H1 (cell line): ENCODE measurements around the gene SLC43A3. TPM values are rescaled to one million over a fixed set of nuclear protein-coding genes. Genes with fewer than 3 reads are reported as not detected.

Source experiments
- polyA plus RNA-seq, 7 experiments: library from polyadenylated mRNA; depleted of rRNA in 3 of 7; stranded (reverse) in 5 of 7; unstranded in 2 of 7; fragments of >200 nt in 5 of 7; fragments of 200-250 nt in 2 of 7; gene quantifications; 1 replicate in 5 of 7; 2 replicates in 1 of 7; 4 replicates in 1 of 7; pipeline versions ENCODE4 v1.2.1 to v1.2.3, GENCODE V29; 2011 to 2013; ENCODE audit warnings: missing spikeins in 2 of 7, mixed read lengths in 2 of 7
- small RNA-seq: library from polyadenylated mRNA; stranded (forward); fragments of <200 nt; extraction: miRNeasy Mini kit (QIAGEN cat#:217004); gene quantifications from one replicate; pipeline ENCODE3, GENCODE V24; 2013; ENCODE audit not compliant: insufficient read depth
- total RNA-seq: library from RNA; stranded (reverse); fragmentation: NEBNext Ultra II Directional; extraction: Animal tissue kit (Norgen Biotek cat#: 25700); gene quantifications from 2 replicates; pipeline ENCODE4 v1.2.1, GENCODE V29; 2021

SLC43A3 gene
- total and polyA plus RNA-seq, 2 of the 8 experiments (the other 6 are each of a cell fraction or from before 2014, with no cell fraction given), result 31.8 to 67.8 TPM

Small RNAs within 50 kb of the gene (small RNA-seq; reads per million reads assigned to genes)
- not detected for gene RNA5SP341

Other genes with a start within 250 kb of the SLC43A3 start
- 1.1 and 1.4 TPM in 2 replicates for gene LRRC55, start 245.2 kb downstream of the SLC43A3 start, total RNA-seq
- gene LRRC55, start 245.2 kb downstream of the SLC43A3 start, polyA plus RNA-seq (2011; rRNA removed), result 0.62 and 0.64 TPM in 2 replicates
- gene APLNR, start 189.9 kb downstream of the SLC43A3 start, total RNA-seq, result 0.13 TPM in 1 of 2 replicates, not detected in the other
- gene APLNR, start 189.9 kb downstream of the SLC43A3 start, polyA plus RNA-seq (2011; rRNA removed), result 0.66 and 0.80 TPM in 2 replicates
- gene TNKS1BP1, start 102.2 kb downstream of the SLC43A3 start, total RNA-seq, result 122 TPM in 2 replicates
- 50.0 and 72.3 TPM in 2 replicates for gene TNKS1BP1, start 102.2 kb downstream of the SLC43A3 start, polyA plus RNA-seq (2011; rRNA removed)
- 259 and 261 TPM in 2 replicates for gene SSRP1, start 91.2 kb downstream of the SLC43A3 start, total RNA-seq
- gene SSRP1, start 91.2 kb downstream of the SLC43A3 start, polyA plus RNA-seq (2011; rRNA removed), result 281 and 364 TPM in 2 replicates
- gene P2RX3, start 88.8 kb downstream of the SLC43A3 start, total RNA-seq, result 0.29 and 0.47 TPM in 2 replicates
- gene P2RX3, start 88.8 kb downstream of the SLC43A3 start, polyA plus RNA-seq (2011; rRNA removed), result 0.45 and 1.1 TPM in 2 replicates
- gene PRG3, start 46.0 kb downstream of the SLC43A3 start, total RNA-seq, result not detected in 2 replicates
- gene PRG3, start 46.0 kb downstream of the SLC43A3 start, polyA plus RNA-seq (2011; rRNA removed), result not detected in 2 replicates
- not detected in 2 replicates for gene PRG2, start 36.5 kb downstream of the SLC43A3 start, total RNA-seq
- gene PRG2, start 36.5 kb downstream of the SLC43A3 start, polyA plus RNA-seq (2011; rRNA removed), result 0.32 and 0.61 TPM in 2 replicates
- 23.7 and 24.4 TPM in 2 replicates for gene RTN4RL2, start 33.4 kb upstream of the SLC43A3 start, total RNA-seq
- gene RTN4RL2, start 33.4 kb upstream of the SLC43A3 start, polyA plus RNA-seq (2011; rRNA removed), result 11.4 and 17.3 TPM in 2 replicates
- 30.1 and 34.5 TPM in 2 replicates for gene SLC43A1, start 88.6 kb upstream of the SLC43A3 start, total RNA-seq
- 58.0 and 79.5 TPM in 2 replicates for gene SLC43A1, start 88.6 kb upstream of the SLC43A3 start, polyA plus RNA-seq (2011; rRNA removed)
- gene TIMM10, start 103.6 kb upstream of the SLC43A3 start, total RNA-seq, result 109 and 117 TPM in 2 replicates
- gene TIMM10, start 103.6 kb upstream of the SLC43A3 start, polyA plus RNA-seq (2011; rRNA removed), result 208 and 227 TPM in 2 replicates
- not detected in 2 replicates for gene SMTNL1, start 110.5 kb upstream of the SLC43A3 start, total RNA-seq
- 0.13 and 0.18 TPM in 2 replicates for gene SMTNL1, start 110.5 kb upstream of the SLC43A3 start, polyA plus RNA-seq (2011; rRNA removed)
- gene UBE2L6, start 140.6 kb upstream of the SLC43A3 start, total RNA-seq, result 67.8 and 68.1 TPM in 2 replicates
- gene UBE2L6, start 140.6 kb upstream of the SLC43A3 start, polyA plus RNA-seq (2011; rRNA removed), result 89.2 and 94.8 TPM in 2 replicates
- 50.9 and 57.3 TPM in 2 replicates for gene SERPING1, start 170.6 kb upstream of the SLC43A3 start, total RNA-seq
- 54.8 and 78.8 TPM in 2 replicates for gene SERPING1, start 170.6 kb upstream of the SLC43A3 start, polyA plus RNA-seq (2011; rRNA removed)
- gene YPEL4, start 222.8 kb upstream of the SLC43A3 start, total RNA-seq, result 0.13 TPM in 1 of 2 replicates, not detected in the other
- gene YPEL4, start 222.8 kb upstream of the SLC43A3 start, polyA plus RNA-seq (2011; rRNA removed), result 0.09 and 0.38 TPM in 2 replicates
- gene CLP1, start 230.6 kb upstream of the SLC43A3 start, total RNA-seq, result 29.3 and 29.9 TPM in 2 replicates
- gene CLP1, start 230.6 kb upstream of the SLC43A3 start, polyA plus RNA-seq (2011; rRNA removed), result 25.6 and 29.4 TPM in 2 replicates
- 54.8 and 56.3 TPM in 2 replicates for gene ZDHHC5, start 241.0 kb upstream of the SLC43A3 start, total RNA-seq
- gene ZDHHC5, start 241.0 kb upstream of the SLC43A3 start, polyA plus RNA-seq (2011; rRNA removed), result 36.1 and 40.0 TPM in 2 replicates